ENCODE results near the gene PRC1.

PRC1 gene

GRCh38 chr15:90955624-90956273, 38.6 kb downstream of the PRC1 start:
- DNase-seq (ENCODE audit: low read depth): no peak

- peak; percentile 63 for DNase-seq (ENCODE audit: low read depth)
These were observed 39.4 kb downstream of the PRC1 start, which contains the start of gene RCCD1 for GRCh38 chr15:90954712-90955623. TSS of gene RCCD1 (plus strand) at chr15:90954884. CDS start at chr15:90956735, 1,851 bp downstream.

GRCh38 chr15:90953947-90954711, 40.2 kb downstream of the PRC1 start:
- no peak for DNase-seq (ENCODE audit: low read depth)

GRCh38 chr15:90952901-90953677, 41.2 kb downstream of the PRC1 start:
- DNase-seq (ENCODE audit: low read depth): no peak

- no peak for DNase-seq (ENCODE audit: low read depth)
These were observed 43.7 kb downstream of the PRC1 start for GRCh38 chr15:90950676-90951075.

GRCh38 chr15:90949979-90950675, 44.2 kb downstream of the PRC1 start:
- DNase-seq (ENCODE audit: low read depth): no peak

- DNase-seq (ENCODE audit: low read depth): no peak
These were observed 45.8 kb downstream of the PRC1 start for GRCh38 chr15:90948506-90948905.

GRCh38 chr15:90947577-90948357, 46.6 kb downstream of the PRC1 start:
- DNase-seq (ENCODE audit: low read depth): no peak

GRCh38 chr15:90946941-90947576, 47.3 kb downstream of the PRC1 start:
- DNase-seq (ENCODE audit: low read depth): no peak

GRCh38 chr15:90946538-90946937, 47.8 kb downstream of the PRC1 start:
- DNase-seq (ENCODE audit: low read depth): no peak

- DNase-seq (ENCODE audit: low read depth): no peak
These were observed 49.2 kb downstream of the PRC1 start for GRCh38 chr15:90945091-90945490.

DNA sequence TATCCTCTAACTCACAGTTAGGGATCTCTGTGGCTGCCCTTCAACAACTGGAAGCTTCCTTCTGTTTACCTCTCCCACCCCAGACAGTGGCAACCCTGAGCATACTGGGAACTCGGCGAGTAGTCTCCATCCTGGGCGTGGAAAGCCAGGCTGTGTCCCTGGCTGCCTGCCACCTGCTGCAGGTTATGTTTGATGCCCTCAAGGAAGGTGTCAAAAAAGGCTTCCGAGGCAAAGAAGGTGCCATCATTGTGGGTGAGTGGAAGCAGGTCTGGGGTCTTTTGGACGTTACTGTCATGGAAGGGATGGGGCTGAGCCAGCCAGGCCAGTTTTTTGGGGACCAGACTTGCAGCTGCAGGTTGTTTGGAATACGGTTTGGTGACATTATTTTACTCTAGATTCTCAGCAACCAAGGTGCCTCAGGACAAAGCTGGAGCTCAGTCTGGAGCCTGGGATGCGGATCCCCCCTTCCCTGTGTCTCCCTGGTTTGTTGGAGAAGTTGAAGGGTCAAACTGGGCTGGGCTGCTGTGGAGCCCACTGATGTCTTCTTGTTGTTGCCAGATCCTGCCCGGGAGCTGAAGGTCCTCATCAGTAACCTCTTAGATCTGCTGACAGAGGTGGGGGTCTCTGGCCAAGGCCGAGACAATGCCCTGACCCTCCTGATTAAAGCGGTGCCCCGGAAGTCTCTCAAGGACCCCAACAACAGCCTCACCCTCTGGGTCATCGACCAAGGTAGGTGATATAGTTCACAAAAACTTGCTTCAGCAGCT, 51.8 kb downstream of the PRC1 start:
- DNase-seq (ENCODE audit: low read depth): no peak

- no peak for DNase-seq (ENCODE audit: low read depth)
These were observed 53.3 kb downstream of the PRC1 start for GRCh38 chr15:90941038-90941437.

DNA sequence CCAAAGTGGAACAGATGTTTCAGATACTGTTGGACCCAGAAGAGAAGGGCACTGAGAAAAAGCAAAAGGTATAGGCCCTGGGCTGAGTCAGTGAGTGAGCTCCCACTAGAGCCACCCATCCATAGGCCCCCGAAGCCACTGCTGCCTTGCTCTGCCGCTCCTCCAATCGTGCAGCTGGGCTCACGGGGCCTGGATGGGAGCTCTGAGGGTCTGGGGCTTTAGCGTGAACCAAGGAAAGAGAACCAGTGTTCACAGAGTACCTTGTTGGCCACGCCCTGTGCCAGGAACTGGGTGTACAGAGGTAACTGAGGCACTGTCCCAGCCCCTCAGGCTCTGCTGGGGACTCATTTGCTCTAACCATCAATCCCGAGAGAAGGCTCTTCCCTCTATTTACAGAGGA, 54.6 kb downstream of the PRC1 start:
- no peak for DNase-seq (ENCODE audit: low read depth)

GRCh38 chr15:90938261-90938660, 56.1 kb downstream of the PRC1 start:
- no peak for DNase-seq (ENCODE audit: low read depth)

DNA sequence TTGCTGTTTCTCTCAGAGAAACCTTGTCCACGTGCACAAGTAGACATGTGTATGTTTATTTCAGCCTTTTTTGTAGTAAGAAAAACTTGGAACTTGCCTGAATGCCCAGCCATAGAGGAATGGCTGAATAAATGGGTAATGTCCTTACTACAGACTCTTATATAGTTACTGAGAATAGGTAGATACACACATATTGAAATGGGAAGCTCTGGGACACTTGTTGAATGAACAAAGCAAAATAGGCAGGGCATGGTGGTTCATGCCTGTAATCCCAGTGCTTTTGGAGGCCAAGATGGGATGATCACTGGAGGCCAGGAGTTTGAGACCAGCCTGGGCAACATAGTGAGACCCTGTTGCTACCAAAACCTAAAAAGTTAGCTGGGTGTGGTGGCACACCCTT, 57.5 kb downstream of the PRC1 start:
- no peak for DNase-seq (ENCODE audit: low read depth)

DNA sequence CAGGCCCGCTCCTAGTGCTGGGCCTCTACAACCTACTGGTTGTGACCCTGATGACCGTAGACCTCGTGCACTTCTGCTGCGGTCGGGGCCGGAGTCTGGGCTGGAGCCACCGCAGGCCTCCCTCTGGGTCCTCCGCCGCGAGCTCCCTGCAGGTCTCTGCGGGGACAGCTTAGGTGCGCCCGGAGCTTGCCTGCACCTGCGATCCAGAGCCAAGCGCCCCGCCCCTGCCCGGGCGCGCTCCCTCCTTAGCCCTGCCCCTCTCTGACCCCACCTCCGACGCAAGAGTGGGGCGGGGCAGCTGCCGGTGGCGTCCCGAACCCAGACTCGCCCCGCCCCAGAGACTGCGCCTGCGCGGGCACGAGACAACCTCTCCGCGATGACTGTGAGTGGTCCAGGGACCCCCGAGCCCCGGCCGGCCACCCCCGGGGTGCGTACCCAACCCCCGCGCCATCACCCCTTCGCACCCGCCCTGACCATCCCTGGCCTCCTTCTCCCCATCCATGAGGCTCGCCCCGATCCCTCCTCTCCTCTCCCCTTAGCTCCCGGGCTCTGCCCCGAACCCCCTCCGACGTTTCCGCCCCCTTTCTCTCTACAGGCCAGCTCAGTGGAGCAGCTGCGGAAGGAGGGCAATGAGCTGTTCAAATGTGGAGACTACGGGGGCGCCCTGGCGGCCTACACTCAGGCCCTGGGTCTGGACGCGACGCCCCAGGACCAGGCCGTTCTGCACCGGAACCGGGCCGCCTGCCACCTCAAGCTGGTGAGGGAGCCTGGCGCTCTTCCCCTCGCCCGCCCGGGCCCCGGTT, 59.2 kb downstream of the PRC1 start, which contains the start of gene UNC45A:
UNC45A (plus strand) TSS at position 337 of the 803 bp plus-strand sequence; CDS start at position 377, 40 bp downstream.
- no peak for DNase-seq (ENCODE audit: low read depth)

Measured in GM04503 (cell line).